Fibroblast of lung (primary cell): Measurements from ENCODE around the gene ERBB4.

ENCODE experiments used
- EZH2 ChIP-seq: IDR thresholded peaks from 2 replicates; pipeline ENCODE4 v1.5.1; 2012; ENCODE audit warnings: low read length, control low read depth, mild to moderate bottlenecking; ENCODE audit errors: missing control alignments
- TF ChIP-seq, protein P1 (sequence below), 2 donors: IDR thresholded peaks in 1 of 2; conservative IDR thresholded peaks in 1 of 2; 1 replicate in 1 of 2; 2 replicates in 1 of 2; pipeline ENCODE4 v1.5.1; 2011 to 2012; ENCODE audit warnings: low read length in 2 of 2, control low read depth in 1 of 2, inconsistent platforms in 1 of 2, low read depth in 1 of 2, mild to moderate bottlenecking in 1 of 2

GRCh38 chr2:212409560-212409959, 129.0 kb downstream of the ERBB4 start:
- TF ChIP-seq, protein P1, sequence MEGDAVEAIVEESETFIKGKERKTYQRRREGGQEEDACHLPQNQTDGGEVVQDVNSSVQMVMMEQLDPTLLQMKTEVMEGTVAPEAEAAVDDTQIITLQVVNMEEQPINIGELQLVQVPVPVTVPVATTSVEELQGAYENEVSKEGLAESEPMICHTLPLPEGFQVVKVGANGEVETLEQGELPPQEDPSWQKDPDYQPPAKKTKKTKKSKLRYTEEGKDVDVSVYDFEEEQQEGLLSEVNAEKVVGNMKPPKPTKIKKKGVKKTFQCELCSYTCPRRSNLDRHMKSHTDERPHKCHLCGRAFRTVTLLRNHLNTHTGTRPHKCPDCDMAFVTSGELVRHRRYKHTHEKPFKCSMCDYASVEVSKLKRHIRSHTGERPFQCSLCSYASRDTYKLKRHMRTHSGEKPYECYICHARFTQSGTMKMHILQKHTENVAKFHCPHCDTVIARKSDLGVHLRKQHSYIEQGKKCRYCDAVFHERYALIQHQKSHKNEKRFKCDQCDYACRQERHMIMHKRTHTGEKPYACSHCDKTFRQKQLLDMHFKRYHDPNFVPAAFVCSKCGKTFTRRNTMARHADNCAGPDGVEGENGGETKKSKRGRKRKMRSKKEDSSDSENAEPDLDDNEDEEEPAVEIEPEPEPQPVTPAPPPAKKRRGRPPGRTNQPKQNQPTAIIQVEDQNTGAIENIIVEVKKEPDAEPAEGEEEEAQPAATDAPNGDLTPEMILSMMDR (conservative IDR thresholded peaks at IDR 0.05 in 1 of 2, IDR thresholded peaks at IDR 0.05 in 1 of 2; ENCODE audit: low read depth in 1 of 2, low read length in 2 of 2) = no peak
- TF ChIP-seq EZH2 = no peak
